Fibroblast of the aortic adventitia (primary cell): ENCODE measurements around the gene PRLR. TPM values are rescaled to one million over a fixed set of nuclear protein-coding genes. Genes with fewer than 3 reads are reported as not detected.
"Not testable (repeated sequence)": the region's sequence is repeated elsewhere in the genome, so short reads cannot be mapped to it uniquely, and the experiment has no call there.

Experiments used
- DNase-seq: peaks from one replicate; pipeline ENCODE4 v3.0.0-alpha.2; 2010; ENCODE audit warnings: low read depth
- H3K4me3 ChIP-seq: 2 replicates; pipeline ENCODE4 v1.5.1; 2011; ENCODE audit warnings: low read depth, mild to moderate bottlenecking, control low read depth, low read length, moderate library complexity
- CTCF ChIP-seq: IDR thresholded peaks from 2 replicates; pipeline ENCODE4 v1.5.1; 2011; ENCODE audit warnings: mild to moderate bottlenecking, low read length, control low read depth, inconsistent platforms; ENCODE audit not compliant: insufficient read depth
- total RNA-seq: library from RNA; depleted of rRNA; stranded (reverse); fragments of >200 nt; gene quantifications from 2 replicates; pipeline ENCODE4 v1.2.3, GENCODE V29; 2012; ENCODE audit warnings: low replicate concordance

Gene PRLR
- total RNA-seq, 1 donor: 0.63 TPM

DNA sequence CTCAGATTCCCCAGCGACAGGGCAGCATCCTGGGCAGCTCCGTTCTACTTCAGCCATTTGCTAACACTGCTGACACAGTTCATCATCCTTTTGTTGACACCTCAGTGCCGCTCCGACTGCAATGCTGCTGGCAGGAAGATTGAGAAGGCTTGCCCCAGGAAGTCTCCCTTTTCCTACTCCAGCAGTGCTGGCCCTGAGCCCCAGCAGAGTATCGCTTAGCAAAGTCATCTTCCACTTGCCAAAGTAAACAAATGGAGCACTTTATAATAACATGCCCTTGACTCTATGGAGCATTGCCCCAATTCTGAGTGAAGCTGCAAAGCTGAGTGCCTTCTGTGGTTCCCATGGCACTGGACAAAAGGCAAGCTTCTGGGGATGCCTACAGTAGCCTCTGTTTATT, 32.2 kb downstream of the PRLR start:
- no peak overlapping the region for H3K4me3 ChIP-seq
- DNase-seq: peak; percentile 45

DNA sequence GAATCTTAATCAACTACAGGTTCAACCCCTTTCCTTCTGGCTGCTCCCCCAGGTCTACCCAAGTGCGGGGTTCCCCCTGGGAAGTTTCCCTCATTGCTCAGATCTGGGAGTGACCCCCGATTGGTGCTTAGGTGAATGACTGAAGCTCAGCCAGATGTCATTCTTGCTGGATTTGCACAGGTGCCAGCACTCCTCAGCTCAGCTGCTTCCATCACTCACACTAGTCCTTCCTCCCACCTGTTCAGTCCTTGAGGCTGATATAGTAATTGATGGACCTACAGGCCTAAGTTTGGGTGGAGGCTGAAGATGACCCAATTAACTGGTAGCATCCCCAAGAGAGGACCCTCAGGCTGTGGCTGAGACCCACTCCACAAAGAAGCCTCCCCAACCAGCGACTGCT, 32.9 kb downstream of the PRLR start:
- H3K4me3 ChIP-seq: no peak overlapping the region
- no peak for DNase-seq
- TF ChIP-seq CTCF: no peak

More for the DNA sequence above, 32.2 kb downstream of the PRLR start:
- TF ChIP-seq CTCF: no peak

- no peak overlapping the region for H3K4me3 ChIP-seq
- no peak for DNase-seq
- no peak for TF ChIP-seq CTCF
Observed at GRCh38 chr5:35195472-35195852, 34.8 kb downstream of the PRLR start.

DNA sequence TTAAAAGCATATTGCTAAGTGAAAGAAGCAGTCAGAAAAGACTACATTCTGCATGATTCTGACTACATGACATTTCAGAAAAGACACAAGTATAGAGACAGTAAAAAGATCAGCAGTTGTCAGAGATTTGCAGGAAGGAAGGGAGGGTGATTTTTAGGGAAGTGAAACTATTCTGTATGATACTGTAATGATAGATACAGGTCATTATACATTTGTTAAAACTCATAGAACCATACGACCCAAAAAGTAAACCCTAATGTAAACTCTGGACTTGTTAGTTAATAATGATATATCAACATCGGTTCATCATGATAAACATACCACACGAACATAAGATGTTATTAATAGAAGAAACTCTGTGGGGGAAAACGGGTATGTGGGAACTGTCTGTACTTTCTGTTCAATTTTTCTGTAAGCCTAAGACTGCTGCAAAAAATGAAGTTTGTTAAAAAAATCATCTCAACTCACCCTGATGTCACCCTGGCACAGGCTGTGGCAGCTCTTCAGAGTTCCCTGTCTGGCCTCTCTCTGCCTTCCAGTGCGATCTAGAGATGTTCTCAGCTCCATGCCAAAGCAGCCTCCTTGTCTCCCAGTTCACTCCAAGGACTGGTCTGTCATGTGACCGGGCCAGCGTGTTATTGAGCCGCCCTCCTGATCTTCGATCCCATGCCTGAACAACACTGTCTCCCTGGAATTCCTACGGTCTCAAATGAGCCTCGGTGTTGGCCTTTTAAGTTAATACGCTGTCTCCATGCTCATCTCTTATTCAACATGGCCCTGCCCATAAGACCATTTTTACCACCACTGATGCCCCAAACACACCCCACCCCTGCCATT, 35.4 kb downstream of the PRLR start:
- no peak for TF ChIP-seq CTCF
- DNase-seq: no peak
- no peak overlapping the region for H3K4me3 ChIP-seq

- H3K4me3 ChIP-seq: no peak overlapping the region
- no peak for DNase-seq
- TF ChIP-seq CTCF: no peak
Observed at GRCh38 chr5:35192506-35192905, 37.8 kb downstream of the PRLR start.

GRCh38 chr5:35189801-35190200, 40.5 kb downstream of the PRLR start:
- not testable (repeated sequence) for DNase-seq, H3K4me3 ChIP-seq

- no peak overlapping the region for H3K4me3 ChIP-seq
- no peak for TF ChIP-seq CTCF
- no peak for DNase-seq
Observed at GRCh38 chr5:35188031-35188457, 42.2 kb downstream of the PRLR start.

GRCh38 chr5:35187621-35188020, 42.7 kb downstream of the PRLR start:
- not testable (repeated sequence) for DNase-seq

More at GRCh38 chr5:35187621-35188020, 42.7 kb downstream of the PRLR start:
- H3K4me3 ChIP-seq: not testable (repeated sequence)
